Measurements from ENCODE around the gene KCNN3. TPM values are rescaled to one million over a fixed set of nuclear protein-coding genes. Genes with fewer than 3 reads are reported as not detected.

The KCNN3 gene
- polyA plus RNA-seq, 3 donors, result 2.4 to 2.9 (median 2.9) TPM

- no peak for DNase-seq (ENCODE audit: extremely low read depth in 1 of 11, low read depth in 9 of 11, low spot score in 4 of 11)
Measured at GRCh38 chr1:154849645-154850131, 20.4 kb downstream of the KCNN3 start.

GRCh38 chr1:154848983-154849382 is 21.1 kb downstream of the KCNN3 start:
- no peak for DNase-seq (ENCODE audit: extremely low read depth in 1 of 11, low read depth in 9 of 11, low spot score in 4 of 11)

GRCh38 chr1:154847891-154848290 is 22.2 kb downstream of the KCNN3 start:
- DNase-seq (ENCODE audit: extremely low read depth in 1 of 11, low read depth in 9 of 11, low spot score in 4 of 11), result no peak

GRCh38 chr1:154846565-154847442 is 23.3 kb downstream of the KCNN3 start:
- no peak for DNase-seq (ENCODE audit: extremely low read depth in 1 of 11, low read depth in 9 of 11, low spot score in 4 of 11)

- DNase-seq (ENCODE audit: extremely low read depth in 1 of 11, low read depth in 9 of 11, low spot score in 4 of 11), result no peak
Measured at GRCh38 chr1:154845879-154846278, 24.2 kb downstream of the KCNN3 start.

- no peak for DNase-seq (ENCODE audit: extremely low read depth in 1 of 11, low read depth in 9 of 11, low spot score in 4 of 11)
Measured at GRCh38 chr1:154845174-154845573, 24.9 kb downstream of the KCNN3 start.

- no peak for DNase-seq (ENCODE audit: extremely low read depth in 1 of 11, low read depth in 9 of 11, low spot score in 4 of 11)
Measured at GRCh38 chr1:154844297-154844681, 25.8 kb downstream of the KCNN3 start.

- no peak for DNase-seq (ENCODE audit: extremely low read depth in 1 of 11, low read depth in 9 of 11, low spot score in 4 of 11)
Measured at GRCh38 chr1:154843636-154844296, 26.3 kb downstream of the KCNN3 start.

GRCh38 chr1:154842635-154843034 is 27.4 kb downstream of the KCNN3 start:
- DNase-seq (ENCODE audit: extremely low read depth in 1 of 11, low read depth in 9 of 11, low spot score in 4 of 11), result no peak

GRCh38 chr1:154841384-154841783 is 28.7 kb downstream of the KCNN3 start:
- no peak for DNase-seq (ENCODE audit: extremely low read depth in 1 of 11, low read depth in 9 of 11, low spot score in 4 of 11)

GRCh38 chr1:154840269-154841176 is 29.6 kb downstream of the KCNN3 start:
- DNase-seq (ENCODE audit: extremely low read depth in 1 of 11, low read depth in 9 of 11, low spot score in 4 of 11), result peak in 8 of 11 donors; percentile 45 to 70 (median 61)

- DNase-seq (ENCODE audit: extremely low read depth in 1 of 11, low read depth in 9 of 11, low spot score in 4 of 11), result no peak
Measured at GRCh38 chr1:154839691-154840090, 30.4 kb downstream of the KCNN3 start.

GRCh38 chr1:154838988-154839387 is 31.1 kb downstream of the KCNN3 start:
- no peak for DNase-seq (ENCODE audit: extremely low read depth in 1 of 11, low read depth in 9 of 11, low spot score in 4 of 11)

GRCh38 chr1:154838461-154838860 is 31.6 kb downstream of the KCNN3 start:
- no peak for DNase-seq (ENCODE audit: extremely low read depth in 1 of 11, low read depth in 9 of 11, low spot score in 4 of 11)

- DNase-seq (ENCODE audit: extremely low read depth in 1 of 11, low read depth in 9 of 11, low spot score in 4 of 11), result peak in 9 of 11 donors; percentile 42 to 76 (median 59)
Measured at GRCh38 chr1:154837672-154838171, 32.4 kb downstream of the KCNN3 start.

GRCh38 chr1:154837034-154837671 is 32.9 kb downstream of the KCNN3 start:
- DNase-seq (ENCODE audit: extremely low read depth in 1 of 11, low read depth in 9 of 11, low spot score in 4 of 11), result peak in 2 of 11 donors; percentile 33 to 34

GRCh38 chr1:154835531-154836324 is 34.4 kb downstream of the KCNN3 start:
- no peak for DNase-seq (ENCODE audit: extremely low read depth in 1 of 11, low read depth in 9 of 11, low spot score in 4 of 11)

- no peak for DNase-seq (ENCODE audit: extremely low read depth in 1 of 11, low read depth in 9 of 11, low spot score in 4 of 11)
Measured at GRCh38 chr1:154833841-154834240, 36.2 kb downstream of the KCNN3 start.

Measured in renal cortex interstitium (tissue), 11 donors.